MG63 (cell line): ENCODE data around the gene LRRC51. TPM values are rescaled to one million over a fixed set of nuclear protein-coding genes. Genes with fewer than 3 reads are reported as not detected.

Experiments
- DNase-seq: peaks from one replicate; pipeline ENCODE4 v3.0.0-alpha.2; 2020
- H3K27me3 ChIP-seq: fragments of 250-450 bp; sonication (Bioruptor Pico); 2 replicates; pipeline ENCODE4 v1.5.1; 2020; ENCODE audit warnings: mild to moderate bottlenecking, moderate library complexity
- H3K36me3 ChIP-seq: fragments of 250-450 bp; sonication (Bioruptor Pico); 2 replicates; pipeline ENCODE4 v1.5.1; 2020; ENCODE audit warnings: mild to moderate bottlenecking, moderate library complexity
- H3K4me3 ChIP-seq: fragments of 250-450 bp; sonication (Bioruptor Pico); 2 replicates; pipeline ENCODE4 v1.5.1; 2020; ENCODE audit warnings: mild to moderate bottlenecking, moderate library complexity
- H3K9me3 ChIP-seq: fragments of 250-450 bp; sonication (Bioruptor Pico); 2 replicates; pipeline ENCODE4 v1.5.1; 2020; ENCODE audit warnings: mild to moderate bottlenecking, moderate library complexity
- total RNA-seq: library from RNA; depleted of rRNA; stranded (reverse); fragments of >200 nt; shearing (Covaris generic); gene quantifications from 2 replicates; pipeline ENCODE4 v1.2.3, GENCODE V29; 2014; ENCODE audit warnings: low replicate concordance; rRNA removed

The LRRC51 gene, protein sequence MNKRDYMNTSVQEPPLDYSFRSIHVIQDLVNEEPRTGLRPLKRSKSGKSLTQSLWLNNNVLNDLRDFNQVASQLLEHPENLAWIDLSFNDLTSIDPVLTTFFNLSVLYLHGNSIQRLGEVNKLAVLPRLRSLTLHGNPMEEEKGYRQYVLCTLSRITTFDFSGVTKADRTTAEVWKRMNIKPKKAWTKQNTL
- 11.6 and 17.4 TPM in 2 replicates for total RNA-seq

DNA sequence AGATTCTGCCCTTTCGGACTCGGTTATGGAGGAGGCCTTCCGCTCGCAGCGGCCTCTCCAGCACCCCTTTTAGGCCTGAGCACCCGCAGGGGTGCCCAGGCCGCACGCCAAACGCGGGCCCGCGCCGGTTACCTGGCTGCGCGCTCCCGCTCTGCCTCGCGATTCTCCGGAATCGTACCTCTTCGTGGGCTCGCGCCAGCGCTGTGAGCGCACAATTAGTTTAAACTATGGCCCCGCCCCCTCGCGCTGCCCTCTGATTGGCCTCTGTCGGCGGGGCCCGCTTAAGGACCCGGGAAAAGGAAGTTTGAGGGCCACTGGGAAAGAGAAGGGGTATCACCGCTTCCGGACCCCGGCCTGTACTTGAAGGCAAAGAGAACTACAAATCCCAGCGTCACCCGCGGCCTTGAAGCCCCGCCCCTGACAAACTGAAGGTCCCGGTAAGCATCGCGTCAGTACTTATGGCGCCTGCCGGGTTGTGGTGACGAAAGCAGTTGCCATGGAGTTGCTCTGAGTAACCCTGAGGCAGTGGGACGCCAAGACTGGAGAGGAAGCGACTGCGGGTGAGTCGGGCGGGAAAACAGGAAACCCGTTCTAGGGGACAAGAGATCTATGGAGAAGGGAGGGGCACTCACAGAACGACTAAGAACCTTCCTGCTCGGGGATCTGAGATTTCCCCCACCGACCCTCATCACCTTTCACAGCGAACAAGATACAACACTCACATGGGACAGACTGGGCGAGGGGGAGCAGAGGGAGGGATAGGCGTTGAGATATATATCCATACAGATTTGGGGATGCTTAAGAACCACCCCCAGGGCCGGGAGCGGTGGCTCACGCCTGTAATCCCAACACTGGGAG lies at the start of gene LRRC51, which contains the start of gene NUMA1:
TSS of gene LRRC51 (plus strand) at position 525 of the 858 bp plus-strand sequence. CDS start 8,234 bp downstream, outside the sequence.
TSS of gene NUMA1 (minus strand) at position 217 of the 858 bp plus-strand sequence. CDS start 44,599 bp downstream, outside the sequence.
- peak within 1 kb of the TSS; percentile 93 for H3K4me3 ChIP-seq
- peak; percentile 99 for DNase-seq
- H3K27me3 ChIP-seq = no peaks in the 10 kb centered on the region

DNA sequence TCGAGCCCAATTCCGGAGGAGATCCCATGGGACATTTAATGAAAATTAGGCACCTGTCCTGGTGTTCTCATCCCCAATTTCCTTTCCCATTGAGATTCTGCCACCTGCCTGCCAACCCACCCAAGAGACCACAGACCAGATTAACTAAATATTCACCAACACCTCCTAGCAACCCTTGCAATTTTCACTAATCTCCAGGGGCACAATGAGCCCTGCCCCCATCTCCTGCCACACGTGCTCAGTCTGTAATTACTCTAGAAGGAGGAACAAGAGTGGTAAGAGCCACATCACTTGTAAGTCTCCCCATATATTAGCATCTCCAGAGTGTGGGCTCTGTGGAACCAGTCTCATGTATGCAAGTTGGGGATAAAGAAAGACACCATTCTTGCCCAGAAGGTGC lies 44.0 kb upstream of the LRRC51 start:
- H3K9me3 ChIP-seq = no peaks in the 10 kb centered on the region
- H3K36me3 ChIP-seq = peaks cover 63% of the 10 kb centered on the region
- DNase-seq = no peak
- no peak overlapping the region for H3K4me3 ChIP-seq
- no peaks in the 10 kb centered on the region for H3K27me3 ChIP-seq

More for the DNA sequence above, at the start of gene LRRC51, which contains the start of gene NUMA1:
- H3K36me3 ChIP-seq = peaks cover 19% of the 10 kb centered on the region
- H3K9me3 ChIP-seq = no peaks in the 10 kb centered on the region

DNA sequence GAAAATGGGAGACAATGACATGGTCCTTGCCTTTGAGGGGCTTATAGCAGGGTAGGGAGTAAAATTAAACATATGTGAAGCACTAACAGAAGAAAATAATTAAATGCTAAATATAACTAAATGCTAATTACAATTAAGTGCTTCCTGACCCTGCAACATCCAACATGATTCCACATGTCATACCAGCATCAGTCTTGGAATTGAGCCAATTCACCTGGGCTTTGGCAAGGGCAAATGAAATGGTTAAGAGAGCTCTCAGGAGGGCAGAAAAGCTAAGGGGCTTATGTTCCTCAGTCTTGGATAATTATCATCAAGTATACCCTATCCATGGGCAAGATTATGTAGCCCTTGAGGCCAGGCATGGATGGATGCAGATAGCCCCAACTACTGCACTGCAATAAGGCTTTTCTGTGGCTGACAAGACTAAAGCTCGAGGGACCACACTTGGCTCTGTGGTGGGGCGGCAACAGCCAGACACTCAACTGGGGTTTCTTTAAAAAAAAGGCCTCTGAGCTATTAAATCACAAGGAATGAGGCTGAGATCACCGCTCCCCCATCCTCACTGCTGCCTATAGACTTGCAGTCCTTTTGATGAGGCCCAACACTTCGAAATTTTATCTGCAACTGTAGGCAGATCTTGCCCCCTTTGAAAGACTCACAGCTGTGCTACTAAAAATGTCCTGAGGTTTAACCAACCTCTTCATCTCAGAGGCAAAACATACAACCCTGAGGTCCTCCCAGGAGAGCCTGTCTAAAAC lies 42.9 kb upstream of the LRRC51 start:
- H3K4me3 ChIP-seq = no peak overlapping the region; the same call in 1 of the 2 replicates
- no peak for DNase-seq
- H3K27me3 ChIP-seq = no peaks in the 10 kb centered on the region

DNA sequence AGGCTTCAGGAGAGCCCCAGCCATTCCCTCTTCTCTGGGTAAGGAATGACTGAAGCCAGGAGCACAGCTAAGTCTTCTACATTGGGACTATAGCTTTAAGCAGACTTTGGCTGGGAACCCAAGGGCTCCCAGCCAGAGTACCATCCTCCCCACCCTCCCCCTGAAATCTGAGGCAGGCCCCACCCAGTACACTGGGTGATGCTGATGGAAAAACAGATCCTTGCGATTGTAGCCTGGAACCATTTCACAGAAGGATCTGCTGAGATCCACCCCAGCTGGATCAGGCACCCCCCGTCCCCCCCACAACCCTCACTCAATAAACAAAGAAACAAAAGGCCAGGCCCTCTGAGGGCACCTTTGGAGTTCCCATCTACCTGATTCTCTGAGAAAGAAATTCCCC lies 42.2 kb upstream of the LRRC51 start:
- H3K9me3 ChIP-seq = no peaks in the 10 kb centered on the region
- peak overlapping the region; percentile 8 for H3K4me3 ChIP-seq
- DNase-seq = peak; percentile 68
- no peaks in the 10 kb centered on the region for H3K27me3 ChIP-seq
- peaks cover 55% of the 10 kb centered on the region for H3K36me3 ChIP-seq

More for the DNA sequence above, 42.9 kb upstream of the LRRC51 start:
- H3K9me3 ChIP-seq = no peaks in the 10 kb centered on the region
- H3K36me3 ChIP-seq = peaks cover 59% of the 10 kb centered on the region

DNA sequence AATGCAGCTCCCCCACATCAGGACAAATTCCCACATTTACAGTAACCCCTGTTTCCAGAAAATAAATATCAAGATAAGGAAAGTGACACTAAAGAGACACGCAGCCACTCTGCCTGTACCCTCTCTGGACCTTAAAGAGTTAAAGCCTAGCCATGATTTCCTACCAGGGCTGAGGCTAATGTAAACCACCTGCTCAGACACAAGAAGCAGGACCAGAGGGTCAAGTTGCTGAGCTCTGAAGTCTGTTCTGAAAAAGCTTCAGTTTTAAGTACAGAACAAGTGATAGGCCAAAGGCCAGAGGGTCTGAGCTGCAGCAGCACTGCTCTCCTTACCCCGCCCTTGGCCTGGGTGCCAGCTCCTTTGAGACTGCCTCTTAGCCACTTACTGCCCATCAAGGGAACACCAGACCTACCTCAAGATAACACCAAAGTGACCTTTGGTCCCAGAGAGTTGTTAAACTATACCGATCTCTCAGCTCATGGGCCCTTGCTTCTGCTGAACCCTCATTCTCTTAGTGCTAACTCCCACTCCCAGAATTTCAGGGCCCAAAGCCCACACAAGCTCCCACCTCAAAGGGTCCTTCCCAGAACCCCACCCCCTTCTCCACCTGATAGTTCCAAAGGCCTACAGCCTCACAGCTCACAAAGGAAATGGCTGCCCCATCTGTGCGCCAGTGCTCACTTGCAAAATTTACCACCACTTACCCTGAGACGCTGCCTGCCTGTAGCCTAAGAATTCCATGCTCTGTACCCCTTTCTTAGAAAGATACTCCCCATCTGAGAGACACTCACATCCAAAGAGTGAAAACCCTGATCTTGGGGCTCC lies 41.4 kb upstream of the LRRC51 start:
- peak; percentile 10 for DNase-seq
- no peaks in the 10 kb centered on the region for H3K27me3 ChIP-seq
- peaks cover 47% of the 10 kb centered on the region for H3K36me3 ChIP-seq
- H3K9me3 ChIP-seq = no peaks in the 10 kb centered on the region
- peak overlapping the region; percentile 57 for H3K4me3 ChIP-seq

DNA sequence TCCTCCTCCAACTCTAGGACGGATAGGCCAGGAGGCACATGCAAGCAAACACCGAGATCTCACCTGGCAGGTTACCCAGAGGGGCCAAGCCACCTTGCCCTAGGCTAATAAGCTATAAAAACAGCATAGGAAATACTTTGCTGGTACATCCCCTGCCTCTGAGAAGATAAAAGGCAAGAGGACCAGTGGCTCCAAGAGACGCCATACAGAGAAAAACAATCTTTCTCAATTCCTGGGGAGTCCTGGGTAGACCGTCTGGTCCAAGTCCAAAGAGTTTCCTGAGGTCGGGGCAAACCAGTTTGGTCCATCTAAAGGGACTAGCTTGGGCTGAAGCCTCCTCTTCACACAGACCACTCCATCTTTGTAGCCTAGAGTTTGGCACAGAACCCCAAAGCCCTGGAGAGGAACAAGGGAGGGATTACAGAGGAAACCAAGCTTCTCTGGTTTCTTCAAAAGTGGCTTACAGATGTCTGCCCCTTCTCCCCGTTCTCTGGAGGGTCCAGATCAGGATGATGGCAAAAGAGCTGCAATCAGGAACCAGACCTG lies 40.7 kb upstream of the LRRC51 start:
- no peak for DNase-seq
- peak overlapping the region; percentile 57 for H3K4me3 ChIP-seq
- H3K9me3 ChIP-seq = no peaks in the 10 kb centered on the region
- peaks cover 43% of the 10 kb centered on the region for H3K36me3 ChIP-seq
- no peaks in the 10 kb centered on the region for H3K27me3 ChIP-seq

DNA sequence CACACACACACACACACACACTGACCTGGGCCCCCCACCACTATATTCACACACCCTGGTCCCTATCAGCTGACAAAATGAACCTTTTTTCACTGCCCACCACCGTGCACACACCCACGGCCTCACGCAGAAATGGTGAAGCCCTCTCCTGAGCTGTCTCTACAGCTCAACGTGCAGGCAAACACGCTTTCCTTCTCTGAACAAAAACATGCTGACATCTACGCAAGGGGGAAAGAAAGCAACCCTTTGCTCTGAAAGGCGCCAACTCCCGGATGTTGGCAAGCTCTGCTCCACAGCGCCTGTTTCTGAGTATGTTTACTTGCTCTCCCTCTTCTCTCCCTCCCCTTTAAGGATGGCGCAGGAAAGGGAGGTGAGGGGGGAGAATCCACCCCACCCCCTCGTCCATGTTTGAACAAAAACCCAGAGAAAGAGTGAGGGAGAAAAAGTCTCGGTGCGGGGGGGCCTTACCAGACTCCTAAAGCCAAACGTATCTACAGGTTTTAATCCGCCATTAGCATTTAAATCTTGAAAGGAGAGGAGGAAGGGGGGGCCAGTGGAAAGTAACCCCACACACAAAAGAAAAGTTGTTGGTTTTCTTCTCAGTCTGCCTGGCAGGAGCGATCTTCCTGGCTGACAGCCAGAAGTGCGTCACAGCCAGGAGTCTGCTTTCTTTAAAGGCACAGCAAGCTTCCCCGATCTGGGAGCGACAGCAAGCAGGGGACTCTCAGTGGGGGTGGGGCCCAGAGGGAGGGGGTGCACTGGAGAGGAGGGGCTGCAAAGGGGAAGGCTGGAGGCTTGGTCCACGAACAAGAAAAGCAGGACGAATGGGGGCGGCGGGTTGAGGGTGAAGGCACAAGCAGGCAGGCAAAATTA lies 39.9 kb upstream of the LRRC51 start:
- peak; percentile 87 for DNase-seq
- H3K9me3 ChIP-seq = no peaks in the 10 kb centered on the region
- peak overlapping the region; percentile 57 for H3K4me3 ChIP-seq
- H3K36me3 ChIP-seq = peaks cover 37% of the 10 kb centered on the region
- no peaks in the 10 kb centered on the region for H3K27me3 ChIP-seq

DNA sequence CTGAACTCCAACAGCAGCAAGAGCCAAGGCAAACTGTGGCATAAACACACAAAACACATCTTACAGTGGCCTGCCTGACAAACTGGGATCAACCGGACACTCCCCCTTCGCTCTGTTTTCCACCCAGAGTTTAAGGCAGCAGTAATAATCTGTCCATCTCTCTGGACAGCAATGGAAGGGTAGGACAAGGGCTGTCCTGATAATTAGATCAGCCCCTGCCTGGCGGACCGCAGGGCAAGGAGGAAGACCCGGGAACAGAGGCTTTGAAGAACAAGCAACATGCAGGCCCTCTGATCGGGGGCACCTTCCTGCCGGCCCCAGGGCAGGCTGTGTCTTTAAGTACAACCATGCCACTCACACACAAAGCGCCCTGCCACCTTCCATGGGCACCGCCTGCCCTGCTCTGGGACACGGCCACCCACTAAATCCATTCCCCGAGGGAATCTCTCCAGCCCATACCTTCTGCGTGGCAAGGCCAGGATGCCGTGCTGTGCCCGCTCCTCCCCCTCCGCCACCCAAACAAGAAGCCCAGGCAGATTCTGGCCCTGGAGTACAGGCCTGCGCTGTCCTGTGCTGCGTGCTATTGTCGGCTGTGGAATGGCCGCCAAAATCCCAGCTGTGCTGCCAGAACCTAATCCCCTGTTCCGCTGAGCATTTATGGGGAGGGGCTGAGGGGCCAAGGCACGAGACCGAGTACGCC lies 39.1 kb upstream of the LRRC51 start:
- Histone ChIP-seq H3K27me3 (no peaks in the 10 kb centered on the region), H3K36me3 (peaks cover 35% of the 10 kb centered on the region), H3K4me3 (peak overlapping the region; percentile 57), H3K9me3 (no peaks in the 10 kb centered on the region)
- peak; percentile 94 for DNase-seq

DNA sequence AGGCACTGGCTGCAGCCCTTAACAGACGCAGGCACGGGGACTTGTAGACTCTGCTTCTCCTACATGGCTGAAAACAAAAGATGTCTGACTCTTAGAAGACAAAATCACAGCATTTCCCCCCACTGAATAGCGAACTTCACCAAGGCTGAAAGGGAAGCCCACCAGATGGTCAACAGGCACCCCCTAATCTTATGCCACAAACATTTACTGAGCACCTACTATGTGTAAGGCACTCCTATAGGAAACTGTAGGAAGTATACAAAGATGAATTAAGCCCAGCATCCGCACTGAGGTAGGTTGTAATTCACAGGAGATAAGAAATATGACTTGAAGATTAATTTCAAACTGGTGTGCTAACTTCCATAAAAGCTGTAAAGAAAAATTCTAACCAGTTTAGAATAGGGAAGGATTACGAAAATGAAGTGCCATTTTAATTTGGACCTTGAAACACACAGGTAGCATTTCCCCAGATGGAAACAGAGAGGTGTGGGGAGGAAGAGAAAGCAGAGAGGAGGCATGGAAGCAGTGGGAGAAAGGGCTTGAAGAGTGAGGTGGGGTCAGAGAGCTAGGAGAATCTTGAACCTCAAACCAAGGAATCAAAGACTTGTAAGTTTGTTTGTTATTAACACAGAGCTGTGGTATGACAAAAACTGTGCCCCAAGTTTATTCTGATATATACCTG lies 38.4 kb upstream of the LRRC51 start:
- H3K4me3 ChIP-seq = peak overlapping the region; percentile 57
- no peaks in the 10 kb centered on the region for H3K27me3 ChIP-seq
- no peak for DNase-seq
- H3K36me3 ChIP-seq = peaks cover 33% of the 10 kb centered on the region
- no peaks in the 10 kb centered on the region for H3K9me3 ChIP-seq

DNA sequence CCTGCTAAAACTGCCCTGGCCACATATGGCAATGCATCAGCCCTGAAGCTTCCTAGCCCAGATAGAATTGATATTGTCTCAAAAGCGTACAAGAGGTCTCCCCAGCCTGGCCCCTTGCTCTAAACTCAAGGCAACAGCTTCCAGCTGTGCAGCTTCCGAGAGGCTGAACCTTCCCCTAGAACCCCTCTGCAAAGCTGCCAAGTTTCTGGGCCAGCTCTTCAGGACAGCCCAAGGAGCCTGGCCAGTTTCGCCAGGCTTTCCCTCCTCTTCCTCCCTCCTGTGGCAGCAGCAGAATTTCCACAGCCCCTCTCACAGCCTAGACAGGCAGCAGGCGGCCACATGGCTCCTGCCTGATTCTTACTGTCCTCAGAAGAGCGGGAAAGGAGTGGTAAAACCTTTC lies 34.8 kb upstream of the LRRC51 start:
- H3K9me3 ChIP-seq = no peaks in the 10 kb centered on the region
- peaks cover 37% of the 10 kb centered on the region for H3K36me3 ChIP-seq
- H3K4me3 ChIP-seq = no peak overlapping the region
- H3K27me3 ChIP-seq = no peaks in the 10 kb centered on the region
- no peak for DNase-seq

DNA sequence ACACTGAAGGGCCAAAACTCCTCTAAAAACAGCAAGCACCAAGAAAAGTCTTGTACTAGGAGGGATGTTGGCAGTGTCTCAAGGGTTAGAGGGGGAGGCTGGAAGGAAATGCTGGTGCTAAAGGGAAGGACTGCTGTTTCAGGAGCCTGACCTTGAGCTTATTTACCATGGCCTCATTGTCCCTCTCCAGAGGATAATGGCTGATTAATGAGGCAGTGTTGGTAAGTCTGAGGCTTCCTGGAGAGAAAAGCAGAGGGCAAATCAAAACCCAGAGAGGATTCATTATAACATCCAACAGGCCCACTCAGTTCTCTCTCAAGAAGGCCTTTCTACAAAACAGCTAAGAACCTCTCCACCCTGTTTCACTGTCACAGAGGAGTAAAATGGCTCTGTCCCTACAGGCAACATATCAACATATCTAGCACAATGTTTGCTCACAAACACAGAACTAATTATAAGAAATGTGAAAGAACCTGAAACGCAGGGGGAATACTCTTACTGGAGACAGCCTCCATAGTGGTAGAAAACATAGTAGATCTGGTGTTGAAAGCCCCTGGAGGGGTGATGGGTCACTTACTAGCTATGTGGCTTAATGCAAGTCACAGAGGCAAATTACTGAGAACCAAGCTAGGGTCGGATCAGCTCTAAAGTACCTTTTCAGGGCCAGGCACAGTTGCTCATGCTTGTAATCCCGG lies 31.7 kb upstream of the LRRC51 start:
- H3K36me3 ChIP-seq = peaks cover 48% of the 10 kb centered on the region
- H3K4me3 ChIP-seq = no peak overlapping the region

DNA sequence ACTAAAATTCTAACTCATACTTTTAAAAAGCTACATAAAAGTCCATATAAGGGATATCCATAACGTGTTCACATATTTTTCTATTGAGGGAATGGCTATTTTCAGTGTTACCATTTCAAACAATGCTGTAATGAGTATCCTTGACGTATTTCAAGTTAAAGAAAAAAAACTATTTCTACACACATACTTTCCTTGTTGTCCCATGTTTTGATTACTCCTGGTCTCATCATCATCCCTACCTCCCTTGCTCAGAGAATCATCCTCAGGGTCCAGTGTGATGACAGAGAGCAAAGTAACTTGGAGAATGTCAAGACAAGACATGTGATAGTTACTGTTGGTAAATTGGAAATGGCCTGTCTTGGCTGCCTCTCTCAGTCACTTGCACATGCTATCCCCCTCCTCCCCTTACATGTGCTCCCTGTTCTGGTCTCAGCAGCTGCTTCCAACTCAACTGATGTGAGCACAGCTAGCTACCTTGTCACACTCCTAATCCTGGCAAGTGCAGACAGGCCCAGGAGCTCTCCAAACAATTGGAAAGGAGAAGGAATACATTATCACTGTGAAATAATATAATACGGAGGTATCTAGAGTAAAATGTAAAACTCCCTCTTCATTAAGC lies 22.1 kb upstream of the LRRC51 start:
- no peak for DNase-seq
- no peak overlapping the region for H3K4me3 ChIP-seq
- H3K27me3 ChIP-seq = no peaks in the 10 kb centered on the region
- H3K9me3 ChIP-seq = no peaks in the 10 kb centered on the region
- peaks cover 49% of the 10 kb centered on the region for H3K36me3 ChIP-seq

More for the DNA sequence above, 31.7 kb upstream of the LRRC51 start:
- no peak for DNase-seq
- Histone ChIP-seq H3K27me3 (no peaks in the 10 kb centered on the region), H3K9me3 (no peaks in the 10 kb centered on the region)

DNA sequence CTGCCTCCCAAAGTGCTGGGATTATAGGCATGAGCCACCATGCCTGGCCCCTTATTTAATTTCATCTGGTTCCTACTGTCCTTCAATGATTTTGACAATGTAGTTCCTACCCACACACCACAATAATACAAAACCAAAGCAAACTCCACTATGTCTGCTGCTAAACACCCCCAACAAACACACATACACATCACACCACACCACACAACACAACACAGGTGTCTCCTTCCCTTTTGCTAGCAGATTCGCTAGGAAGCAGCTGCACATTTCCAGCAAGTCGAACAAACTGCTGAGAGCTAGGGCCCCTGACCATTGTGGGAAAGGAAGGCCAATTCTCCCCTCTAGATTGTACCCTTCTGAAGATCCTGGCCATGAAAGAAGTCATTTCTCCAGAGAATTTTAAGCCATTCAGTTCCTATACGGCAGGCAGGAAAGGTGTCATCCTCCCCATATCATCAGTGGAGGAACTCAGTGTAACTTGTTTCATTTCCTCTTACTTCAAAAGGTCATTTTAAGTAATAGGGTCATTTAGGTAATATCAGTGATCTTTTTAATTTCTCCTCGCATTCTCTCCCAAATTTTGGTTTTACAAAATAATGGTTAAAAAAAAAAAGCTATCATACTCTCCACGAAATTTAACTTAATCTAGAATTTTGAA lies 18.8 kb upstream of the LRRC51 start:
- Histone ChIP-seq H3K36me3 (peaks cover 58% of the 10 kb centered on the region), H3K9me3 (no peaks in the 10 kb centered on the region), H3K4me3 (no peak overlapping the region), H3K27me3 (no peaks in the 10 kb centered on the region)
- no peak for DNase-seq
